Ascending aorta (tissue), 2 donors: ENCODE measurements around the gene GPR156. TPM values are rescaled to one million over a fixed set of nuclear protein-coding genes. Genes with fewer than 3 reads are reported as not detected.

ENCODE experiments used
- DNase-seq, 2 donors: peaks; one replicate each; pipeline ENCODE4 v3.0.0-alpha.2; 2019; ENCODE audit warnings: low spot score in 2 of 2
- H3K27ac ChIP-seq, 2 donors: fragments of 200-600 bp; sonication (generic); one replicate each; pipeline ENCODE4 v1.5.1; 2016 to 2017; ENCODE audit warnings: mild to moderate bottlenecking in 1 of 2
- H3K27me3 ChIP-seq: fragments of 200-600 bp; sonication (generic); one replicate; pipeline ENCODE4 v1.5.1; 2017
- H3K36me3 ChIP-seq, 2 donors: fragments of 200-600 bp; sonication (generic); one replicate each; pipeline ENCODE4 v1.5.1; 2016
- H3K4me1 ChIP-seq, 2 donors: fragments of 200-600 bp; sonication (generic); one replicate each; pipeline ENCODE4 v1.5.1; 2016 to 2017; ENCODE audit warnings: mild to moderate bottlenecking in 1 of 2
- H3K4me3 ChIP-seq, 2 donors: fragments of 200-600 bp; sonication (generic); one replicate each; pipeline ENCODE4 v1.5.1; 2016 to 2017; ENCODE audit warnings: mild to moderate bottlenecking in 1 of 2
- H3K9me3 ChIP-seq, 2 donors: fragments of 200-600 bp; sonication (generic); one replicate each; pipeline ENCODE4 v1.5.1; 2016
- CTCF ChIP-seq, 3 experiments: fragments of 200-600 bp in 2 of 3; fragments of 450-650 bp in 1 of 3; sonication (generic) in 2 of 3; IDR thresholded peaks; one replicate each; pipeline ENCODE4 v1.5.1; 2016 to 2019; ENCODE audit warnings: antibody characterized with exemption in 3 of 3, mild to moderate bottlenecking in 1 of 3, moderate library complexity in 1 of 3
- intact Hi-C: fragments of 100-400 bp; cut with DNase I; formaldehyde crosslinking; loops from one replicate; pipeline ENCODE4 v1.15.1; 2023
- total RNA-seq: library from RNA; depleted of rRNA; stranded (reverse); fragments of >200 nt; gene quantifications from one replicate; pipeline ENCODE4 v1.1.0, GENCODE V29; 2016

The GPR156 gene
- total RNA-seq, 1 donor from 2014 or later: not detected

GRCh38 chr3:120196812-120197211 lies 88.2 kb downstream of the GPR156 start:
- H3K27ac ChIP-seq: no peak overlapping the region
- no peaks in the 10 kb centered on the region for H3K36me3 ChIP-seq
- no peaks in the 10 kb centered on the region for H3K9me3 ChIP-seq
- H3K27me3 ChIP-seq: no peaks in the 10 kb centered on the region
- no peak for TF ChIP-seq CTCF (IDR thresholded peaks at IDR 0.05)
- intact Hi-C loops: loop anchor here (5.0 kb wide), 1 partner anchor 305 kb away; no protein-coding TSS in a partner anchor
- no peak for DNase-seq
- H3K4me1 ChIP-seq: no peaks in the 10 kb centered on the region
- H3K4me3 ChIP-seq: no peak overlapping the region

GRCh38 chr3:120196333-120196732 lies 88.7 kb downstream of the GPR156 start:
- Histone ChIP-seq H3K27ac (no peak overlapping the region), H3K4me1 (no peaks in the 10 kb centered on the region), H3K4me3 (no peak overlapping the region), H3K36me3 (no peaks in the 10 kb centered on the region), H3K27me3 (no peaks in the 10 kb centered on the region), H3K9me3 (no peaks in the 10 kb centered on the region)
- no peak for TF ChIP-seq CTCF (IDR thresholded peaks at IDR 0.05)
- no peak for DNase-seq
- intact Hi-C loops: loop anchor here (5.0 kb wide), 1 partner anchor 304 kb away; no protein-coding TSS in a partner anchor

GRCh38 chr3:120193554-120193953 lies 91.5 kb downstream of the GPR156 start:
- no peak for TF ChIP-seq CTCF (IDR thresholded peaks at IDR 0.05)
- DNase-seq: no peak
- H3K4me3 ChIP-seq: no peak overlapping the region
- no peaks in the 10 kb centered on the region for H3K9me3 ChIP-seq
- H3K27me3 ChIP-seq: no peaks in the 10 kb centered on the region
- no peaks in the 10 kb centered on the region for H3K4me1 ChIP-seq
- intact Hi-C loops: no loop called here
- H3K27ac ChIP-seq: no peak overlapping the region
- H3K36me3 ChIP-seq: no peaks in the 10 kb centered on the region

- no peaks in the 10 kb centered on the region for H3K4me1 ChIP-seq
- no peak for DNase-seq
- H3K36me3 ChIP-seq: no peaks in the 10 kb centered on the region
- H3K9me3 ChIP-seq: no peaks in the 10 kb centered on the region
- no peak overlapping the region for H3K4me3 ChIP-seq
- no peak for TF ChIP-seq CTCF (IDR thresholded peaks at IDR 0.05)
- intact Hi-C loops: no loop called here
- no peak overlapping the region for H3K27ac ChIP-seq
- no peaks in the 10 kb centered on the region for H3K27me3 ChIP-seq
Measured at GRCh38 chr3:120192579-120192978, 92.4 kb downstream of the GPR156 start.

GRCh38 chr3:120192159-120192558 lies 92.9 kb downstream of the GPR156 start:
- Histone ChIP-seq H3K27ac (no peak overlapping the region), H3K27me3 (no peaks in the 10 kb centered on the region), H3K9me3 (no peaks in the 10 kb centered on the region), H3K4me3 (no peak overlapping the region), H3K36me3 (no peaks in the 10 kb centered on the region), H3K4me1 (no peaks in the 10 kb centered on the region)
- intact Hi-C loops: no loop called here
- no peak for TF ChIP-seq CTCF (IDR thresholded peaks at IDR 0.05)
- no peak for DNase-seq
